HG02759 (cell line): ENCODE data around the gene NFKBIB.
"Not testable (repeated sequence)": the region's sequence is repeated elsewhere in the genome, so short reads cannot be mapped to it uniquely, and the experiment has no call there.

ENCODE experiments used
- ATAC-seq: cut with Tn5 transposase; IDR thresholded peaks from one replicate; pipeline ENCODE4 v1.9.1; 2021; ENCODE audit warnings: mild to moderate bottlenecking, moderate library complexity; ENCODE audit not compliant: unreplicated experiment

NFKBIB gene

GRCh38 chr19:38873400-38873799 lies 26.4 kb upstream of the NFKBIB start:
- not testable (repeated sequence) for ATAC-seq

GRCh38 chr19:38875656-38876395 lies 23.9 kb upstream of the NFKBIB start:
- ATAC-seq, result no peak

GRCh38 chr19:38877781-38878574 lies 21.8 kb upstream of the NFKBIB start, which contains the start of gene RINL:
Gene RINL, minus strand, starts transcription at chr19:38878275. Its CDS starts 1,533 bp downstream, at chr19:38876742.
- peak; percentile 71 for ATAC-seq

GRCh38 chr19:38878575-38879399 lies 21.0 kb upstream of the NFKBIB start:
- no peak for ATAC-seq

- no peak for ATAC-seq
Observed at GRCh38 chr19:38879400-38879751, 20.4 kb upstream of the NFKBIB start.

GRCh38 chr19:38880076-38880881 lies 19.5 kb upstream of the NFKBIB start:
- no peak for ATAC-seq

- no peak for ATAC-seq
Observed at GRCh38 chr19:38880882-38881609, 18.7 kb upstream of the NFKBIB start.

- no peak for ATAC-seq
Observed at GRCh38 chr19:38883286-38883685, 16.5 kb upstream of the NFKBIB start.

GRCh38 chr19:38884691-38885090 lies 15.1 kb upstream of the NFKBIB start:
- ATAC-seq, result not testable (repeated sequence)

- ATAC-seq, result no peak
Observed at GRCh38 chr19:38888876-38889275, 10.9 kb upstream of the NFKBIB start.

- ATAC-seq, result no peak
Observed at GRCh38 chr19:38889803-38890202, 10.0 kb upstream of the NFKBIB start.

GRCh38 chr19:38890686-38891085 lies 9.1 kb upstream of the NFKBIB start:
- ATAC-seq, result no peak

- no peak for ATAC-seq
Observed at GRCh38 chr19:38891771-38892170, 8.0 kb upstream of the NFKBIB start.

GRCh38 chr19:38892841-38893240 lies 6.9 kb upstream of the NFKBIB start:
- ATAC-seq, result no peak

- ATAC-seq, result no peak
Observed at GRCh38 chr19:38893341-38893771, 6.4 kb upstream of the NFKBIB start.

- no peak for ATAC-seq
Observed at GRCh38 chr19:38894968-38895367, 4.8 kb upstream of the NFKBIB start.

- no peak for ATAC-seq
Observed at GRCh38 chr19:38898788-38899446, 852 bp upstream of the NFKBIB start.

- no peak for ATAC-seq
Observed at GRCh38 chr19:38900202-38900629, 447 bp downstream of the NFKBIB start.

GRCh38 chr19:38900743-38901190 lies 998 bp downstream of the NFKBIB start:
- ATAC-seq, result no peak
